ENCODE data around the gene CLEC2L. TPM values are rescaled to one million over a fixed set of nuclear protein-coding genes. Genes with fewer than 3 reads are reported as not detected.

CLEC2L gene
- total and polyA plus RNA-seq, 2 of the 4 experiments (the other 2 are of a cell fraction), result not detected

- Histone ChIP-seq H2AK5ac (ENCODE audit: low read depth, low read length) (no peak overlapping the region), H3K27ac (ENCODE audit: insufficient read depth, low read length) (no peak overlapping the region), H2AK9ac (replicated peaks; ENCODE audit: low read depth, low read length, poor library complexity) (no peak overlapping the region), H2BK15ac (ENCODE audit: low read depth, low read length) (no peak overlapping the region), H3K9ac (ENCODE audit: low read depth, low read length) (no peak overlapping the region), H2BK5ac (ENCODE audit: low read depth, low read length, poor library complexity, severe bottlenecking) (no peak overlapping the region), H3K9me1 (ENCODE audit: insufficient read depth, low read length) (peaks cover 4% of the 10 kb centered on the region; the same call in 1 of the 2 replicates), H3K56ac (ENCODE audit: extremely low read depth, insufficient read depth, low read length) (no peak overlapping the region), H3K4ac (ENCODE audit: low read depth, low read length) (no peak overlapping the region), H2AFZ (replicated peaks; ENCODE audit: low read length, poor library complexity) (no peak overlapping the region), H3K4me2 (ENCODE audit: low read depth, low read length) (no peak overlapping the region), H3K4me1 (ENCODE audit: control insufficient read depth, insufficient read depth, low read length) (peaks cover 2% of the 10 kb centered on the region; the same call in 1 of the 2 replicates), H3K18ac (ENCODE audit: low read depth, low read length) (no peak overlapping the region), H4K8ac (ENCODE audit: low read depth in 2 of 2, low read length in 2 of 2) (no peak overlapping the region), H3K36me3 (ENCODE audit: control insufficient read depth, insufficient read depth, low read length) (peaks cover 75% of the 10 kb centered on the region), H3K79me1 (ENCODE audit: low read depth in 1 of 2, low read length in 2 of 2) (peaks cover 0 to 30% of the 10 kb centered on the region in 2 experiments; a peak in 3 of 4 replicates), H4K20me1 (ENCODE audit: insufficient read depth, low read length) (peaks cover 11% of the 10 kb centered on the region; the same call in 1 of the 2 replicates), H3K27me3 (ENCODE audit: control insufficient read depth, insufficient read depth, low read length) (no peaks in the 10 kb centered on the region), H4K5ac (ENCODE audit: low read depth, low read length) (no peak overlapping the region), H3K9me3 (ENCODE audit: control insufficient read depth, insufficient read depth, low read length) (no peaks in the 10 kb centered on the region), H2BK120ac (ENCODE audit: low read depth, low read length) (no peak overlapping the region), H3K14ac (replicated peaks; ENCODE audit: low read depth, low read length) (no peak overlapping the region), H3K4me3 (ENCODE audit: insufficient read depth, low read depth, low read length) (no peak overlapping the region), H4K91ac (ENCODE audit: insufficient read depth, low read depth, low read length) (no peak overlapping the region), H3K23ac (ENCODE audit: low read depth, low read length) (no peak overlapping the region), H2BK20ac (ENCODE audit: low read depth, low read length) (no peak overlapping the region)
- intact Hi-C loops (cut with micrococcal nuclease) (no loop called here), dilution Hi-C loops (cut with HindIII; ENCODE audit: low sequenced_read_pairs, unreplicated experiment) (no loop called here), in situ Hi-C loops (cut with MboI; ENCODE audit: low sequenced_read_pairs) (no loop called here)
- no TSS peak for BruUV-seq (replicated peaks)
- CTCF ChIA-PET, result no interaction called here
- DNase-seq, result no peak
- 67% methylated on average over 3 of the region's 12 CpGs; no CpG with 5 or more reads in 1 of the 2 experiments for WGBS, 2 experiments (ENCODE audit: extremely low coverage in 2 of 2, insufficient read length in 1 of 2)
- no peak for ATAC-seq (ENCODE audit: low read depth)
- POLR2A ChIA-PET (ENCODE audit: unreplicated experiment), result no interaction called here
- TF ChIP-seq USF2 (IDR thresholded peaks at IDR 0.05; ENCODE audit: low read depth, low read length), result no peak
- TF ChIP-seq NFE2L2 (IDR thresholded peaks at IDR 0.05; ENCODE audit: low read depth, low read length), result no peak
- no peak for TF ChIP-seq RFX5 (IDR thresholded peaks at IDR 0.05; ENCODE audit: low read depth, low read length)
- no peak for TF ChIP-seq CHD1 (IDR thresholded peaks at IDR 0.05; ENCODE audit: low read depth, low read length)
- no peak for TF ChIP-seq POLR2A (IDR thresholded peaks at IDR 0.05; ENCODE audit: low read depth, low read length)
- TF ChIP-seq SMC3 (IDR thresholded peaks at IDR 0.05; ENCODE audit: low read depth, low read length), result no peak
- no peak for TF ChIP-seq RAD21 (IDR thresholded peaks at IDR 0.05; ENCODE audit: low read length)
- TF ChIP-seq MXI1 (IDR thresholded peaks at IDR 0.05; ENCODE audit: borderline replicate concordance, low read depth, low read length), result no peak
Observed at GRCh38 chr7:139568813-139569490, 45.5 kb downstream of the CLEC2L start.

All from IMR-90 (cell line).